Calu3 (cell line): Measurements from ENCODE around the gene PDCD2L. TPM values are rescaled to one million over a fixed set of nuclear protein-coding genes. Genes with fewer than 3 reads are reported as not detected.

Source experiments
- BruUV-seq: library from RNA; stranded (reverse); fragments of 400-500 nt; replicated peaks from 2 replicates; lab custom pipeline; 2021; lab: Mats Ljungman, UMichigan
- CTCF ChIA-PET: fragments of 300-600 bp; sonication (Branson Sonifier 250); formaldehyde crosslinking; loops from one replicate; lab custom pipeline; 2022; ENCODE audit warnings: antibody characterized with exemption; lab: Charles Lee
- DNase-seq: peaks from one replicate; pipeline ENCODE4 v3.0.0; 2022
- H3K27ac Mint-ChIP-seq: one replicate; pipeline ENCODE4 v1.8.0; 2022; ENCODE audit warnings: mixed read lengths; ENCODE audit not compliant: unreplicated experiment
- H3K27me3 Mint-ChIP-seq: one replicate; pipeline ENCODE4 v1.8.0; 2022; ENCODE audit warnings: mixed read lengths; ENCODE audit not compliant: unreplicated experiment
- H3K36me3 Mint-ChIP-seq: one replicate; pipeline ENCODE4 v1.8.0; 2022; ENCODE audit warnings: mild to moderate bottlenecking, moderate library complexity, mixed read lengths; ENCODE audit not compliant: insufficient read depth, unreplicated experiment
- H3K4me1 Mint-ChIP-seq: one replicate; pipeline ENCODE4 v1.8.0; 2022; ENCODE audit warnings: mild to moderate bottlenecking, low read depth, mixed read lengths; ENCODE audit not compliant: unreplicated experiment
- H3K4me3 Mint-ChIP-seq: one replicate; pipeline ENCODE4 v1.8.0; 2022; ENCODE audit warnings: mild to moderate bottlenecking, low read depth, moderate library complexity, mixed read lengths; ENCODE audit not compliant: unreplicated experiment
- H3K9me3 Mint-ChIP-seq: one replicate; pipeline ENCODE4 v1.8.0; 2022; ENCODE audit warnings: low read depth, mixed read lengths; ENCODE audit not compliant: unreplicated experiment
- CTCF ChIP-seq: fragments of 200-600 bp; IDR thresholded peaks from one replicate; pipeline ENCODE4 v1.8.0; 2022; ENCODE audit warnings: antibody characterized with exemption; ENCODE audit not compliant: unreplicated experiment
- intact Hi-C: fragments of 100-400 bp; cut with micrococcal nuclease; formaldehyde crosslinking; loops from one replicate; pipeline ENCODE4 v1.10.0; 2022; ENCODE audit not compliant: unreplicated experiment
- total RNA-seq: library from RNA; stranded (reverse); gene quantifications from 2 replicates; pipeline ENCODE4 v1.2.3, GENCODE V29; 2022

The PDCD2L gene
- total RNA-seq, 1 experiment from 2014 or later: 29.3 TPM

- Mint-ChIP-seq H3K27me3 (no peaks in the 10 kb centered on the region), H3K4me1 (peaks cover 18% of the 10 kb centered on the region), H3K27ac (peak overlapping the region; percentile 2), H3K36me3 (peaks cover 46% of the 10 kb centered on the region), H3K9me3 (no peaks in the 10 kb centered on the region), H3K4me3 (peak overlapping the region; percentile 68)
- CTCF ChIA-PET: interaction anchor here (0.5 kb wide), 1 partner anchor 105 kb away, joined by 3 read pairs; no protein-coding TSS in a partner anchor
- no peak for DNase-seq
- no peak for TF ChIP-seq CTCF
- no TSS peak for BruUV-seq
- intact Hi-C loops: no loop called here
Measured at GRCh38 chr19:34357431-34357830, 46.8 kb upstream of the PDCD2L start.

GRCh38 chr19:34359140-34359953 lies 44.9 kb upstream of the PDCD2L start:
- peak; percentile 99 for DNase-seq
- Mint-ChIP-seq H3K36me3 (peaks cover 45% of the 10 kb centered on the region), H3K4me3 (peak overlapping the region; percentile 68), H3K27ac (peak overlapping the region; percentile 83), H3K27me3 (no peaks in the 10 kb centered on the region), H3K9me3 (no peaks in the 10 kb centered on the region), H3K4me1 (peaks cover 18% of the 10 kb centered on the region)
- no TSS peak for BruUV-seq
- CTCF ChIA-PET: interaction anchor here (0.6 to 1.4 kb wide), 7 partner anchors 8 to 186 kb away, joined by 3 to 8 read pairs (median 3); no protein-coding TSS in a partner anchor
- intact Hi-C loops: no loop called here
- peak; percentile 69 for TF ChIP-seq CTCF

GRCh38 chr19:34359954-34360315 lies 44.3 kb upstream of the PDCD2L start:
- intact Hi-C loops: no loop called here
- no peaks in the 10 kb centered on the region for H3K9me3 Mint-ChIP-seq
- CTCF ChIA-PET: interaction anchor here (0.6 to 1.4 kb wide), 7 partner anchors 9 to 186 kb away, joined by 3 to 8 read pairs (median 3); no protein-coding TSS in a partner anchor
- DNase-seq: no peak
- peak overlapping the region; percentile 83 for H3K27ac Mint-ChIP-seq
- peak overlapping the region; percentile 68 for H3K4me3 Mint-ChIP-seq
- H3K36me3 Mint-ChIP-seq: peaks cover 47% of the 10 kb centered on the region
- BruUV-seq: TSS peak; percentile 28
- peaks cover 18% of the 10 kb centered on the region for H3K4me1 Mint-ChIP-seq
- TF ChIP-seq CTCF: no peak
- H3K27me3 Mint-ChIP-seq: no peaks in the 10 kb centered on the region

- H3K27me3 Mint-ChIP-seq: no peaks in the 10 kb centered on the region
- CTCF ChIA-PET: interaction anchor here (0.6 to 1.4 kb wide), 2 partner anchors 9 to 114 kb away, joined by 3 to 8 read pairs; no protein-coding TSS in a partner anchor
- intact Hi-C loops: no loop called here
- TF ChIP-seq CTCF: no peak
- peaks cover 51% of the 10 kb centered on the region for H3K36me3 Mint-ChIP-seq
- no TSS peak for BruUV-seq
- peaks cover 18% of the 10 kb centered on the region for H3K4me1 Mint-ChIP-seq
- peak overlapping the region; percentile 83 for H3K27ac Mint-ChIP-seq
- H3K9me3 Mint-ChIP-seq: no peaks in the 10 kb centered on the region
- peak overlapping the region; percentile 68 for H3K4me3 Mint-ChIP-seq
- DNase-seq: no peak
Measured at GRCh38 chr19:34360354-34360909, 43.8 kb upstream of the PDCD2L start.
